ENCODE data around the gene ATG14.

- TF ChIP-seq E2F6 (IDR thresholded peaks at IDR 0.05; ENCODE audit: borderline replicate concordance, low read depth) (no peak), CTCF (IDR thresholded peaks at IDR 0.05) (no peak), JUNB (IDR thresholded peaks at IDR 0.05) (no peak), POLR2A (IDR thresholded peaks at IDR 0.05; ENCODE audit: low read length) (no peak), EP300 (IDR thresholded peaks at IDR 0.05) (no peak)
These were observed 27.1 kb downstream of the ATG14 start for GRCh38 chr14:55384536-55384935.

Measured in A549 (cell line).